IgD-negative memory B cell (primary cell): ENCODE data around the gene GZMA. TPM values are rescaled to one million over a fixed set of nuclear protein-coding genes. Genes with fewer than 3 reads are reported as not detected.
A peak's percentile ranks its signal among the peaks of the same experiment; 100 is the strongest.
"Not testable (repeated sequence)": the region's sequence is repeated elsewhere in the genome, so short reads cannot be mapped to it uniquely, and the experiment has no call there.

Experiments
- H3K27ac Mint-ChIP-seq, 3 donors: one replicate each; pipeline ENCODE4 v1.8.0; 2020 to 2022; ENCODE audit warnings: mild to moderate bottlenecking in 3 of 3, mixed read lengths in 3 of 3, moderate library complexity in 1 of 3
- H3K27me3 Mint-ChIP-seq: one replicate; pipeline ENCODE4 v1.8.0; 2021; ENCODE audit warnings: mixed read lengths
- H3K36me3 Mint-ChIP-seq: one replicate; pipeline ENCODE4 v1.8.0; 2020; ENCODE audit warnings: mild to moderate bottlenecking, mixed read lengths
- H3K4me1 Mint-ChIP-seq, 3 donors: one replicate each; pipeline ENCODE4 v1.8.0; 2020 to 2022; ENCODE audit warnings: mixed read lengths in 3 of 3, mild to moderate bottlenecking in 1 of 3
- H3K4me3 Mint-ChIP-seq, 4 donors: one replicate each; pipeline ENCODE4 v1.8.0; 2020 to 2022; ENCODE audit warnings: mild to moderate bottlenecking in 4 of 4, mixed read lengths in 4 of 4, moderate library complexity in 3 of 4
- H3K9me3 Mint-ChIP-seq, 3 donors: one replicate each; pipeline ENCODE4 v1.8.0; 2020 to 2021; ENCODE audit warnings: mixed read lengths in 3 of 3, mild to moderate bottlenecking in 1 of 3
- polyA plus RNA-seq: library from polyadenylated mRNA; unstranded; fragments of 300-500 nt; fragmentation: Illumina TruSeq; gene quantifications from one replicate; pipeline ENCODE4 v1.2.3, GENCODE V29; 2021

GZMA gene
- polyA plus RNA-seq, 1 donor from 2014 or later: 19.5 TPM

DNA sequence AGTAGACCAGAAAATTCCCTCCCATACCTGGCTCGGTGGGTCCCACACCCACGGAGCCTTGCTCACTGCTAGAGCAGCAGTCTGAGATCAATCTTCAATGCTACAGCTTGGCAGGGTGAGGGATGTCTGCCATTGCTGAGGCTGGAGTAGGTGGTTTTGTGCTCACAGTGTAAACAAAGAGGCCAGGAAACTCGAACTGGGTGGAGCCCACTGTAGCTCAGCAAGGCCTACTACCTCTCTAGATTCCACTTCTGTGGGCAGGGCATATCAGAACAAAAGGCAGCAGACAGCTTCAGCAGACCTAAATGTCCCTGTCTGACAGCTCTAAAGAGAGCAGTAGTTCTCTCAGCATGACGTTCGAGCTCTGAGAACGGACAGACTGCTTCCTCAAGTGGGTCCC is 5.6 kb upstream of the GZMA start:
- H3K27me3 Mint-ChIP-seq: peaks cover 3% of the 10 kb centered on the region
- peaks cover 0 to 4% (median 3%) of the 10 kb centered on the region in 3 donors for H3K9me3 Mint-ChIP-seq
- H3K36me3 Mint-ChIP-seq: peaks cover 3% of the 10 kb centered on the region
- H3K4me1 Mint-ChIP-seq: peaks cover 0 to 6% (median 0%) of the 10 kb centered on the region in 3 donors
- no peak overlapping the region for H3K27ac Mint-ChIP-seq
- peak overlapping the region in 1 of 4 donors; percentile 34 for H3K4me3 Mint-ChIP-seq

DNA sequence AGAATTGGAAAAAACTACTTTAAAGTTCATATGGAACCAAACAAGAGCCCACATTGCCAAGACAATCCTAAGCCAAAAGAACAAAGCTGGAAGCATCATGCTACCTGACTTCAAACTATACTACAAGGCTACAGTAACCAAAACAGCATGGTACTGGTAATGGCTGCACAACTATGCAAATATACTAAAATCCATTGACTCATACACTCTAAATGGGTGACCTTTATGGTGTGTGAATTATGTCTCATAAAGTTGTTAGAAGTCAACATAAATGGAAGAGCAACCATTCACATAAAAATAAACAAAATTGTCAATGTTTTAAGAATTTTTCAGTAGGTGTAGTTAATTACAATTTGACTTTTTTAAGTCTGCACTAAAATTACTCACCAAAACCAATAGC is 1.3 kb upstream of the GZMA start:
- not testable (repeated sequence) for H3K4me3 Mint-ChIP-seq, H3K4me1 Mint-ChIP-seq, H3K9me3 Mint-ChIP-seq, H3K27me3 Mint-ChIP-seq, H3K27ac Mint-ChIP-seq, H3K36me3 Mint-ChIP-seq

DNA sequence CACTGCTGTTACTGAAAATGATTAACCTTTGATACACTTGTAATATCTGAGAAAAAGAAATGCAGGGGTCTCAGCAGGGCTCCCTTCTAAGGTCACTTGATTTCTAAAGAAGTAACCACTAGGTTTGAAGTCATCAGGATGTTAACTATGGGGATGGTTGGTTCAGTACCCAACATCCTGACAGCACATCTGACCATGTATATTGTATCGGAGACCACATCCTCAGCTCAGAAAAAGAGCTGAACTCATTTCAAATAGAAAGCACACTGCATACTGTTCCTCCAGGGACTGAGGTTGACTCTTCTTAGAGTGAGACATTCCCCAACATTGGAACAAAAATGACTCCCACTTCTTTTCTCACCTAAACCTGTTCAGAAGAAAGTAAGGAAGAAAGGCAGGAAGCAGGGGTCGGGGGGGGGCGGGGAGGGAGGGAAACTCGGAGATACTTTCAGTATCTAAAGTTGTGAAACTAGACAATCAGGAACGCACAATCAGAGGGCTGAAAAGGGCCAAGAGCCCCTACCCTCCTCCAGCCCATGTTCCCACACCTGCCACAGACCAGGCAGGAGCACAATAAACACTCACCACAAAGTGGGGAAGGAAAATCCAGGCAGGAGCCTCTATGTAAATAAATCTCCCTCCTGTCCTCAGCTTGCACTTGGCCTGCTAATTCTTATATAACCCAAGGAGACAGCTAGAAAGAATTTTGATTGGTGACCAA is 730 bp upstream of the GZMA start:
- Mint-ChIP-seq H3K36me3 (peaks cover 3% of the 10 kb centered on the region), H3K4me3 (peak overlapping the region in 3 of 4 donors; percentile 15 to 69 (median 51)), H3K4me1 (peaks cover 0 to 9% (median 0%) of the 10 kb centered on the region in 3 donors), H3K9me3 (peaks cover 0 to 4% (median 3%) of the 10 kb centered on the region in 3 donors), H3K27me3 (peaks cover 6% of the 10 kb centered on the region), H3K27ac (no peak overlapping the region)

DNA sequence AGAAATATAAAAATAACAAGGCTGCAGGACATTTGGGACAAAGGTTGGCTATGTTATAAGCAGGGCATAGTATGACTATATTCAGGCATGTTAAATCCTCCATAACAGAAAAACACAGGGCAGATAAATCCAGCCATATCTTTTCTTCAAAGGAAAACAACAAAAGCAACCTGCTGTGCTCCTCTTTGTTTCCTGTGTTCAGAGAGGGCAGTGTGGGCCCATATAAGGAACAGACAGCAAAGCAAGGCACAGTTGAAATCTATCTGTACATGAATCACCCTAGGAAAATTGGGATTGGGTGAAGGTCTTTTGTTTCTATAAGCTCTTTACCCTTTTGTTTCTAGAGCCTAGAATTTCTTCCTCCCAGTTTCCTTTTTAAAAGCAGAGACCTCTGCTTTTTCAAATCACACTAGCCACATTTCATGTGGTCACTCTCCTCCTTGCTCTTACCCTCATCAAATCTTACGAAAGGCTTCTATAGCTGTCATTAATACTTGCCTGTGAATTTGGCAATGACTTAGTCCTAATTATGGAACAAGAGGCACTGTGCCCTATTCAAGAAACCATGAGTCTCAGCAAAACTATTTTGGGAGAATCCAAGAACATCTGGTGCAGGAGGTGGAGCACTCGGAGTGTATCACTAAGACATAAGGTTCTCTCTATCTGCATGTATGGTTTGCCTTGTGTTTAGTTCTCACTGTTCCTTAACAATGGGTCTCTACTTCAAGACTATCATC is 1.8 kb downstream of the GZMA start:
- Mint-ChIP-seq H3K4me3 (peak overlapping the region in 1 of 4 donors; percentile 87), H3K9me3 (peaks cover 0 to 4% (median 3%) of the 10 kb centered on the region in 3 donors), H3K27me3 (peaks cover 6% of the 10 kb centered on the region), H3K27ac (no peak overlapping the region), H3K36me3 (peaks cover 2% of the 10 kb centered on the region), H3K4me1 (peaks cover 0 to 9% (median 0%) of the 10 kb centered on the region in 3 donors)

DNA sequence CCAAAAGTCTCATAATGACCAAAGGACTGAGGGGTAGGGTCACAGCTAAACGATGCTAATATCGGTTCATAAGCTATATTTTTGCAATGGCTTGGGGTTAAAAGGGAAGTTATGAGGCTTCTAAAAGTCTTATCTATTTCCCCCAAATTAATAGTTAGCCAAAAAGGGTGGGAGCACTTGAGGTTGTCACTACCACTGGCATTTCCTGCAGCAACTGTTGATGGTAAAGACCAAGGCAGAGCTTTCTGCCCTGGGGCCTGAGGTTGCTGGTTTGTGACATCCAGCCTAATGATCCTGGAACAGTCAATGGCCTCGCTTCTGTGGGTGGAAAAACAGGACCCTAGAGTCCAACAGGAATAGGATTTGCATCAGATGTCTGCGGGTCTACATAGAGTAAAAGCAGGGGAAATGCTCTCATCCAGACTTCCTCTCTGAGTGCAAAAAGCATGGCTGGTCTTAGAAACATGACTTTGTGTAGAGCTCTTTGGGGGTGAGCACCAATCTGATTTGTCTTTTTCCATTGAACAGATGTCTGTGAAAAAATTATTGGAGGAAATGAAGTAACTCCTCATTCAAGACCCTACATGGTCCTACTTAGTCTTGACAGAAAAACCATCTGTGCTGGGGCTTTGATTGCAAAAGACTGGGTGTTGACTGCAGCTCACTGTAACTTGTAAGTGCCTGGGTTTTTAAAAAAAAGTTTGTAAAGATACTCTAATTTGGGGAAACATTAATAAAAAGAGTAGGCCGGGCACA is 2.7 kb downstream of the GZMA start:
- Mint-ChIP-seq H3K4me3 (peak overlapping the region in 1 of 4 donors; percentile 79), H3K4me1 (peaks cover 0 to 9% (median 0%) of the 10 kb centered on the region in 3 donors), H3K9me3 (peaks cover 0 to 3% (median 0%) of the 10 kb centered on the region in 3 donors), H3K27me3 (peaks cover 9% of the 10 kb centered on the region), H3K27ac (no peak overlapping the region), H3K36me3 (peaks cover 2% of the 10 kb centered on the region)

DNA sequence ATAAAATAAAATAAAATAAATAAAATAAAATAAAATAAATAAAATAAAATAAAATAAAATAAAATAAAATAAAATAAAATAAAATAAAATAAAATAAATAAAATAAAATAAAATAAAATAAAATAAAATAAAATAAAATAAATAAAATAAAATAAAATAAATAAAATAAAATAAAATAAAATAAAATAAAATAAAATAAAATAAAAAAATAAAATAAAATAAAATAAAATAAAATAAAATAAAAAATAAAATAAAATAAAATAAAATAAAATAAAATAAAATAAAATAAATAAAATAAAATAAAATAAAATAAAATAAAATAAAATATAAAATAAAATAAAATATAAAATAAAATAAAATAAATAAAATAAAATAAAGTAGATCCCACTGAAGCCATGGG is 3.5 kb downstream of the GZMA start:
- not testable (repeated sequence) for H3K9me3 Mint-ChIP-seq, H3K36me3 Mint-ChIP-seq, H3K4me1 Mint-ChIP-seq, H3K27ac Mint-ChIP-seq, H3K27me3 Mint-ChIP-seq, H3K4me3 Mint-ChIP-seq

DNA sequence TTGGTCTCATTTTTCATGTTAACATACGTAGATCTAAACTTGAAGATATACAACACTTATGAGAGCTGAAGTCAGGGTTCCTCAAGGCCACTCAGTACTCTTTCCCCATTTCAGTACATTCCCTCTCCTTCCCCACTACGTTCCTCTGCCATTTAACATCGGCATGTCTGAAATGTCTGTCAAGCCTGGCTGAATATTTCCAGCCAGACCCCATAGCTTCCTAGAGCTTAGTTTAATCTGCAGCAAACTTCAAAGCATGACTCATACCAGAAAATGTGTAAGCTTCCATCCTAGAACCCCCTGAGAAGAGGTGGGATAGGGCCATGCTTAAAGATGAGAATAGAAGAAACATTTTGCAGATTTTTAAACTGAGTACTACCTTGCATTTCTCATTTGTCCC is 6.2 kb downstream of the GZMA start:
- Mint-ChIP-seq H3K4me3 (no peak overlapping the region), H3K36me3 (peaks cover 2% of the 10 kb centered on the region), H3K27ac (no peak overlapping the region), H3K27me3 (peaks cover 10% of the 10 kb centered on the region), H3K4me1 (peaks cover 0 to 4% (median 0%) of the 10 kb centered on the region in 3 donors), H3K9me3 (peaks cover 0 to 2% (median 0%) of the 10 kb centered on the region in 3 donors)

DNA sequence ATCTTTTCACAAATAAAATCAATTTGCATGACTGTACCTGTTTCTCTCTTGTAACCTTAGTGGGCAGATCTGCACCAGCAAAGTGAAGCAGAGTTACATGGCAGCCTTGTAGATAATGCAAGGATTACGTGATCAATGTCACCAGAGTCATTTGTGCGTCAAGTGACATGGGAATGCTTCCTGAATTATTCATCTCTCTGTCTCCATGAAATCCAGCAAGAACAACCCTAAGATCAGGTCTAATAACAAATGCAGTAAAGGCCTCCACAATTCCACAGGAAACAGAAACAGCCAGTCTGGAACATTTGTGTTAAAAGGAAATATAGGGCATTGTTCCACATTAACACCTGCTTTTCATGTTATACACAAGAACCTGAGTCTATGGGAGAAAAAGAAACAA is 7.8 kb downstream of the GZMA start:
- H3K27ac Mint-ChIP-seq: no peak overlapping the region
- H3K36me3 Mint-ChIP-seq: peaks cover 2% of the 10 kb centered on the region
- H3K27me3 Mint-ChIP-seq: peaks cover 10% of the 10 kb centered on the region
- H3K4me3 Mint-ChIP-seq: no peak overlapping the region
- peaks cover 0 to 2% (median 0%) of the 10 kb centered on the region in 3 donors for H3K9me3 Mint-ChIP-seq
- peaks cover 0 to 5% (median 0%) of the 10 kb centered on the region in 3 donors for H3K4me1 Mint-ChIP-seq

DNA sequence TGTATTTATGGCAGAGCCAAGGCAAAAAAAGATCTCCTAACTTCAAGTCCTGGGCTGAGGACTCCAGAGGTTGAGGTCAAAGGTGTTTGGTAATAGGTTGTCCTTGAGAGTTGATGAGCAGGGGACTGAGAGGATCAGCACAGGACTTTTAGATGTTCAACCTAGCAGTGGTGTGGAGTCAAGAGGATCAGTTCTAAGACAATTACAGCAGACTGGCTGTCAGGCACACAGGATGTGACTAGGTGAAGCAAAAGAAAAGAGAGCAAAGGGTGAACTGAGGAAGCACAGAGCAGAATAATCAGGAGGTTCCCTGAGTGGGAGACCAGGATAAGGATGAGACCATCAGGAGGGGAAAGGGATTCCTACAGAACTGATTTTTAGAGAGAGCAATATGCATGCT is 10.9 kb downstream of the GZMA start:
- Mint-ChIP-seq H3K36me3 (no peaks in the 10 kb centered on the region), H3K9me3 (peaks cover 0 to 2% (median 0%) of the 10 kb centered on the region in 3 donors), H3K27ac (no peak overlapping the region), H3K27me3 (peaks cover 12% of the 10 kb centered on the region), H3K4me1 (peaks cover 0 to 5% (median 0%) of the 10 kb centered on the region in 3 donors), H3K4me3 (no peak overlapping the region)

DNA sequence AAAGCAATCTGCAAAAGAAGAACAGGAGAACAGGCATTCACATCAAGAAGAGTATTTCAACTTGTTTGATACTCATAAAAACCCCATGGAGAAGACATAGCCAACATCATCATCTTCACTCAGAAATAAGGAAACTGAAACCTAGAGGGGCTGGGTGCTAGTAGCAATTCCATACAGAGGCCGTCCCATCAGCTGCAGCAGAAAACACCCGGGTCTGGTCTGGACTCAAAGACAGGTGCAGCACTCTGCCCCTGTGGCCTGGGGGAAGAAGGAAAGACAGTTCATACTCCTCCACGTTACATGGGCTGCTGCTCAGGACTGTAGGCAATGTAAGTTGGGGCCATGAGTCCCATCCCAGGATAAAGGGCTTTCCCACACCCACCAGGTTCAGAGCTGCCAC is 11.6 kb downstream of the GZMA start:
- H3K9me3 Mint-ChIP-seq: peaks cover 0 to 4% (median 0%) of the 10 kb centered on the region in 3 donors
- H3K4me3 Mint-ChIP-seq: no peak overlapping the region
- peaks cover 0 to 5% (median 0%) of the 10 kb centered on the region in 3 donors for H3K4me1 Mint-ChIP-seq
- peaks cover 12% of the 10 kb centered on the region for H3K27me3 Mint-ChIP-seq
- no peak overlapping the region for H3K27ac Mint-ChIP-seq
- no peaks in the 10 kb centered on the region for H3K36me3 Mint-ChIP-seq

DNA sequence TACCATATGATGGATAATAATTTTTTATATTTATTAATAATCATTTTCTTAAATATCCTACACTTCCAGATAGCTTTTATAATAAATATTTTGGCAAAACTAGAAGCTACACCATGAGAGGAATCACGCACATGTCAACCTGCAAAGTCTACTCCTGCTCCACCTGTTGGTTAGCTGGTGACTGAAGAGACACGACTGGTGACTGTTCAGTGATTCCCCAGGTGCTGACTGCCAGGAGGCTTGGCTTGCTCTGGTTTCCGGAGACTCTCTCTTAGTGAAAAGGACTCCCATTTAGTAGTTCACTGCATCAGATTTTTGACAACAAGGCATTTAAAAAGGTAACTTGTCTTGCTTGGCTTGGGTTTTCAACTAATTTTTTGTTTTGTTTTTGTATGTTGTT is 20.9 kb downstream of the GZMA start:
- Mint-ChIP-seq H3K36me3 (no peaks in the 10 kb centered on the region), H3K27me3 (peaks cover 12% of the 10 kb centered on the region), H3K4me3 (no peak overlapping the region), H3K4me1 (no peaks in the 10 kb centered on the region), H3K27ac (no peak overlapping the region), H3K9me3 (peaks cover 2% of the 10 kb centered on the region in 3 donors)

DNA sequence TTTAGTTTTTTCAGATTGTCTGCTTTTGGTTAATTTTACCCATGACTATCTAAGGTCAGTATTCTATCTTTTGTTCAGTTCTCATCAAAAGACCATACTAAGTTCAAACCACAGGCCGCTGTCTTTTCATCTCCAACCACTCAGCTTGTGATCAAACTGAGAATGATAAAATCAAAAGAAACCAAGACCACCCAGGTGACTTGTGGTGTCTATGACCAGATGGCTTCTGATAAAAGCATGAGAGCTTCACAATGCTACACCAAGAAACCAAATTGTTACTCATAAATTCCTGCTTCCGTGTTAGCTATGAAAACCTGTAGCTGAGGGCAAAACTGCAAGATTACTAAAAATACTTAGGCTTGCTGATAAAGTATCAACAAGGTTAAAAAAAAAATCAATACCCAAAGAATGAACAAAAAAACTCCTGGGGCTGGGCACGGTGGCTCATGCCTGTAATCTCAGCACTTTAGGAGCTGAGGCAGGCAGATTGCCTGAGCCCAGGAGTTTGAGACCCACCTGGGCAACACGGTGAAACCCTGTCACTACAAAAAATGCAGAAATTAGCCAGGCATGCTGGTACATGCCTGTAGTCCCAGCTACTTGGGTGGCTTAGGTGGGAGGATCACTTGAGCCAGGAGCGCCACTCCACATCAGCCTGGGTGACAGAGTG is 31.7 kb downstream of the GZMA start:
- H3K27me3 Mint-ChIP-seq: peaks cover 8% of the 10 kb centered on the region
- H3K4me1 Mint-ChIP-seq: no peaks in the 10 kb centered on the region
- peaks cover 2 to 15% (median 4%) of the 10 kb centered on the region in 3 donors for H3K9me3 Mint-ChIP-seq
- no peak overlapping the region for H3K27ac Mint-ChIP-seq
- no peak overlapping the region for H3K4me3 Mint-ChIP-seq
- H3K36me3 Mint-ChIP-seq: no peaks in the 10 kb centered on the region

DNA sequence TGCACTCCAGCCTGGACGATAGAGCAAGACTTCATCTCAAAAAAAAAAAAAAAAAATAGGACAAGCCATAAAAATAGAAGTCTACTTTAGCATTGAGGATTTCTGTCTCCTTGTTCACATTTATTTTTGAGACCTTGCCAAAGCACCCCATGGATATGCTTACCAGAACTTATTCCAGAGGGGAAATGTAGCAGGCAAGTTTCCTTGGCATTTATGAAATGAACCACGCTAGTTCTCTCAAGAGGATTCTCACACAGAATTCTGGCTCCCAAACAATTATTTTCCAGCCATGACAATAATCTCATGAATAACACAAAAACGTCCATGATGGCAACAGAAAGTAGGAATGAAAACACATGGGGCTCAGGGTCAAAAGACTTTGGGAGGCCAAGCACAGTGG is 34.1 kb downstream of the GZMA start:
- no peaks in the 10 kb centered on the region for H3K36me3 Mint-ChIP-seq
- H3K4me1 Mint-ChIP-seq: no peaks in the 10 kb centered on the region
- H3K27ac Mint-ChIP-seq: no peak overlapping the region
- no peaks in the 10 kb centered on the region for H3K9me3 Mint-ChIP-seq
- no peak overlapping the region for H3K4me3 Mint-ChIP-seq
- H3K27me3 Mint-ChIP-seq: peaks cover 7% of the 10 kb centered on the region

DNA sequence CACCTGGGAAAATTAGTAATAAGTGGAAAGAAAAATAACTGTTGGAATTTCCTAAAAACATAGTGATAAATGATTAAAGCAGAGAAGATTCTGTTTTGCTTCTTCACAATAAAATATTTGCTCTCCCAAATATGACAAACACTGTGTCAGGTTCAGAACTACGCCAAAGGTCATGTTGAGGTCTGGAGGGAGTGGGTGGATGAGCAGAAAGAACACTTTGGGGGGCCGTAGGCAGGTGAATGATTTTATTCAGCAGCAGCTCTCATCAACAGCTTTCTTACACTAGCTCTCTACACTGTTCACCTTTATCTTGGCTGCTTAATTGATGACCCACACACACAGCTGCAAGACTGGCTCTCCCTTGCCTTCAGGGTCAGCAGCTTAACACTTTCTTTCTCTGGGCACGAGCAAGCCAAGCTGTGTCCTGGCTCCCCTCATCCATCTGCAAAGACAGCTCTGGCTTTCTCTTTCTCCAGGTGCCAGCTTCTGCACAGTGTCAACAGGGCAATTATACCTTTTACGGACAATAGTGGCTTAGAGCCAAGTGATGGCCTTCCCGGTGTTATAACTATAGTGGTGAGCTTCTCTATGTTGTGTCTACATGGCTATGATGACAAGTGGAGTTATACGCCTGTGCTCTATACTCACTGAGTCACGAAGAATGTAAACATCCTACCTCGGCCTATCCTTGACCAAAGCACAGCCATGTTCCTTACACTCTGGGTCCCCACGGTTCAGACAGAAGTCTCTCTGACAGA is 38.6 kb downstream of the GZMA start:
- Mint-ChIP-seq H3K27me3 (peaks cover 7% of the 10 kb centered on the region), H3K4me1 (no peaks in the 10 kb centered on the region), H3K27ac (no peak overlapping the region), H3K9me3 (no peaks in the 10 kb centered on the region), H3K36me3 (no peaks in the 10 kb centered on the region), H3K4me3 (peak overlapping the region in 1 of 4 donors; percentile 10)
